Activated CD4-positive, alpha-beta T cell treated with anti-CD3 and anti-CD28 coated beads, Interleukin-2, amount 10 ng/mL, durations not matched to agents 24 days and 14 days (primary cell): ENCODE data around the gene CDK18. TPM values are rescaled to one million over a fixed set of nuclear protein-coding genes. Genes with fewer than 3 reads are reported as not detected.

Source experiments
- DNase-seq: peaks from one replicate; pipeline ENCODE4 v3.0.0; 2022
- H3K27ac Mint-ChIP-seq: one replicate; pipeline ENCODE4 v1.8.0; 2022; ENCODE audit warnings: mild to moderate bottlenecking, mixed read lengths
- H3K27me3 Mint-ChIP-seq: one replicate; pipeline ENCODE4 v1.8.0; 2022; ENCODE audit warnings: mixed read lengths
- H3K36me3 Mint-ChIP-seq: one replicate; pipeline ENCODE4 v1.8.0; 2022; ENCODE audit warnings: low read depth, mild to moderate bottlenecking, mixed read lengths
- H3K4me1 Mint-ChIP-seq: one replicate; pipeline ENCODE4 v1.8.0; 2021; ENCODE audit warnings: mixed read lengths
- H3K4me3 Mint-ChIP-seq: one replicate; pipeline ENCODE4 v1.8.0; 2022; ENCODE audit warnings: mild to moderate bottlenecking, moderate library complexity, mixed read lengths
- H3K9me3 Mint-ChIP-seq: one replicate; pipeline ENCODE4 v1.8.0; 2021; ENCODE audit warnings: mixed read lengths
- intact Hi-C: fragments of 100-400 bp; cut with micrococcal nuclease; formaldehyde crosslinking; loops from one replicate; pipeline ENCODE4 v1.15.1; 2023
- total RNA-seq: library from RNA; stranded (reverse); gene quantifications from 2 replicates; pipeline ENCODE4 v1.2.3, GENCODE V29; 2022

The CDK18 gene
- total RNA-seq, 1 donor from 2014 or later = 0.23 TPM

- Mint-ChIP-seq H3K27me3 (peaks cover 49% of the 10 kb centered on the region), H3K27ac (no peak overlapping the region), H3K36me3 (no peaks in the 10 kb centered on the region)
Measured at GRCh38 chr1:205488074-205488723, 16.3 kb upstream of the CDK18 start.

GRCh38 chr1:205491794-205492193 lies 12.7 kb upstream of the CDK18 start:
- Mint-ChIP-seq H3K27ac (no peak overlapping the region), H3K36me3 (no peaks in the 10 kb centered on the region), H3K4me1 (peaks cover 6% of the 10 kb centered on the region), H3K4me3 (no peak overlapping the region), H3K9me3 (no peaks in the 10 kb centered on the region), H3K27me3 (peaks cover 44% of the 10 kb centered on the region)
- intact Hi-C loops = no loop called here
- DNase-seq = no peak

More at GRCh38 chr1:205488074-205488723, 16.3 kb upstream of the CDK18 start:
- Mint-ChIP-seq H3K4me3 (no peak overlapping the region), H3K9me3 (no peaks in the 10 kb centered on the region), H3K4me1 (peaks cover 4% of the 10 kb centered on the region)
- DNase-seq = peak; percentile 82
- intact Hi-C loops = loop anchor here (2.0 to 5.0 kb wide), 2 partner anchors 37 to 46 kb away; no protein-coding TSS in a partner anchor

- no peak overlapping the region for H3K4me3 Mint-ChIP-seq
- no peak for DNase-seq
- no peaks in the 10 kb centered on the region for H3K9me3 Mint-ChIP-seq
- no peak overlapping the region for H3K27ac Mint-ChIP-seq
- H3K4me1 Mint-ChIP-seq = peaks cover 6% of the 10 kb centered on the region
- peaks cover 44% of the 10 kb centered on the region for H3K27me3 Mint-ChIP-seq
- intact Hi-C loops = no loop called here
- H3K36me3 Mint-ChIP-seq = no peaks in the 10 kb centered on the region
Measured at GRCh38 chr1:205492201-205492667, 12.2 kb upstream of the CDK18 start.

- Mint-ChIP-seq H3K9me3 (no peaks in the 10 kb centered on the region), H3K27me3 (peaks cover 44% of the 10 kb centered on the region), H3K4me1 (peaks cover 6% of the 10 kb centered on the region), H3K4me3 (no peak overlapping the region), H3K27ac (no peak overlapping the region), H3K36me3 (no peaks in the 10 kb centered on the region)
- DNase-seq = no peak
- intact Hi-C loops = no loop called here
Measured at GRCh38 chr1:205492774-205493173, 11.7 kb upstream of the CDK18 start.

DNA sequence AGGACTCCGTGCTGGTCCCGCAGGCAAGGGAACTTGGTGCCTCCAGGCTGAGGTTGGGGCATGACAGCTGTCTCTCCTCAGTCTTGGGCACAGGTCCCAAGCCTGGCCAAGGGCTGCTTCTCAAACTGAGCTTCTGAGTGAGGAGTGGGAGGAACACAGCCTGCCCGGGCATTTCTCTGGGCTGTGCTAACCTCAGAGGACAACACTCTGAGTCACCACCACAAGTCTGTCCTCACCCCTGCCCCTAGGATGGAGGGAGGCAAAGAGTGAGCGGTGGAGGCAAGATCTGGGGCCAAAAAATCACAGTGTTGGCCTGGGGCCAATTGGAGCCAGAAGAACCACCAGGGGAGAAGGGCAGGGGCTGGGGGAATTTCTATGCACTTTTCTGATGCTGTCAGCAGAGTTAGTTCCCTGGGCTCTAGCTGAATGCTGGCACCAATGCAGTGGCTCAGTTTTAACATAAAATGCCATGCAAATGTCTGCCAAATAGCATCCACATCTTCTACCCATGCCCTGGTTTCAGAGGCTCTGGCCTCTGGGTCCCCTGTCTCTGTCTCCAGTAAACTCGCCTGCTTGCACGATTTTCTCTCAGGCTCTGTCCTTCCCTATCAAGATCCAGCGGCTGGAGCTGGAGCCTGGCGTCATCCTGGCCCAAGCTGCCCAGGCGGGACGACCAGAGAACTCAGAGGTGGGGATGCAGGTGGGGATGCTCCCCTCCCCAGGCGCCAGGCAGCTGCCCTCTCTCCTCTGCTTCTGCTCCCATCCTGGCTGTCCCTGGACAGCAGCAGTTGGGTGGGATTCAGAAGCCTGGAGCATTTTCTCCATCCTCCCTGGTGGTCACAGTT lies 11.0 kb upstream of the CDK18 start:
- Mint-ChIP-seq H3K9me3 (no peaks in the 10 kb centered on the region), H3K36me3 (no peaks in the 10 kb centered on the region), H3K27me3 (peaks cover 42% of the 10 kb centered on the region), H3K4me1 (peaks cover 6% of the 10 kb centered on the region), H3K4me3 (no peak overlapping the region), H3K27ac (no peak overlapping the region)
- intact Hi-C loops = no loop called here
- no peak for DNase-seq

GRCh38 chr1:205494115-205494514 lies 10.4 kb upstream of the CDK18 start:
- intact Hi-C loops = no loop called here
- Mint-ChIP-seq H3K9me3 (no peaks in the 10 kb centered on the region), H3K27me3 (peaks cover 42% of the 10 kb centered on the region), H3K36me3 (no peaks in the 10 kb centered on the region), H3K27ac (no peak overlapping the region), H3K4me1 (peaks cover 6% of the 10 kb centered on the region), H3K4me3 (no peak overlapping the region)
- no peak for DNase-seq

- Mint-ChIP-seq H3K27me3 (peaks cover 36% of the 10 kb centered on the region), H3K9me3 (no peaks in the 10 kb centered on the region), H3K4me3 (no peak overlapping the region), H3K27ac (no peak overlapping the region), H3K36me3 (no peaks in the 10 kb centered on the region), H3K4me1 (peaks cover 3% of the 10 kb centered on the region)
- intact Hi-C loops = no loop called here
- no peak for DNase-seq
Measured at GRCh38 chr1:205495237-205495823, 9.1 kb upstream of the CDK18 start.

DNA sequence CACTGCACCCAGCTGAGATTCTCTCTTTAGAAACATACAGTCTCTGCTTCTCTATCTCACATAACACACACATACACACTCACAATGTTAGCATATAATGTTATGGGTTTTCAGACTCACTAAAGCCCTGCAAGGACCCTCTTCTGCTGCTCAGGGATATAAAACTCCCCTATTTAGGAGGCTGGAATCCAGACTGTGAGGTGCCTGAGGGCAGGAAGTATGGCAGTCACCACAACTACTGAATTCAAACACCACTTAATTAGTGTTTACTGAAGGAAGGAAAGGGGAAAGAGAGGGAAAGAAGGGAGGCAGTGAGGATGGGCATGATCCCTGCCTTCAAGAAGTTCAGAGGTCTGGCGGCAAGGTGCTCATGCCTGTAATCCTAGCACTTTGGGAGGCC lies 7.8 kb upstream of the CDK18 start:
- Mint-ChIP-seq H3K4me3 (no peak overlapping the region), H3K27me3 (peaks cover 32% of the 10 kb centered on the region), H3K27ac (no peak overlapping the region), H3K36me3 (no peaks in the 10 kb centered on the region), H3K9me3 (no peaks in the 10 kb centered on the region), H3K4me1 (peaks cover 3% of the 10 kb centered on the region)
- DNase-seq = no peak
- intact Hi-C loops = no loop called here

DNA sequence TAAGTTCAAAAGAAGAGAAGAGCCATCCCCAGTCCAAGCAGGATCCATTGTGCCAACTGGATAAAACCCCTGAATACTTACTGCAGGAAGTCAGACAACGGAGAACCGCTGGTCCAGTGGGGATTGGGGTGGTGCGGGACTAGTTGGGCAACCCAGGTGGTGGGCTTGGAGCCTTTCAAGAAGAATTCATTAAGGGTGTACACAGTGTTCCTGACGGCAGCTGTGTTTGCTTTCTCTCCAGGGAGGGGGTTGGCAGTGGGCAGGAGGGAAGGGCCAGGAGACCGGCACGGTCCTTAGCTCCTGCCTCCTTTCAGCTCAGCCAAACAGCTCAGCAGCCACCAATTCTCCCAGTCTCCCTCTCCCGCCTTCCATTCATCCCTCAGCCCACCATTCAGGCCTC lies 7.1 kb upstream of the CDK18 start:
- Mint-ChIP-seq H3K27ac (no peak overlapping the region), H3K9me3 (no peaks in the 10 kb centered on the region), H3K27me3 (peaks cover 27% of the 10 kb centered on the region), H3K36me3 (no peaks in the 10 kb centered on the region), H3K4me1 (peaks cover 3% of the 10 kb centered on the region), H3K4me3 (no peak overlapping the region)
- DNase-seq = no peak
- intact Hi-C loops = no loop called here

- intact Hi-C loops = no loop called here
- Mint-ChIP-seq H3K36me3 (no peaks in the 10 kb centered on the region), H3K27me3 (peaks cover 35% of the 10 kb centered on the region), H3K9me3 (no peaks in the 10 kb centered on the region), H3K4me3 (no peak overlapping the region), H3K27ac (no peak overlapping the region), H3K4me1 (peaks cover 4% of the 10 kb centered on the region)
- no peak for DNase-seq
Measured at GRCh38 chr1:205499789-205500188, 4.7 kb upstream of the CDK18 start.

- DNase-seq = no peak
- intact Hi-C loops = no loop called here
- Mint-ChIP-seq H3K27ac (no peak overlapping the region), H3K4me3 (no peak overlapping the region), H3K36me3 (no peaks in the 10 kb centered on the region), H3K4me1 (peaks cover 7% of the 10 kb centered on the region), H3K9me3 (no peaks in the 10 kb centered on the region), H3K27me3 (peaks cover 38% of the 10 kb centered on the region)
Measured at GRCh38 chr1:205500240-205501233, 3.9 kb upstream of the CDK18 start.

GRCh38 chr1:205502111-205502810 lies 2.2 kb upstream of the CDK18 start:
- Mint-ChIP-seq H3K36me3 (no peaks in the 10 kb centered on the region), H3K9me3 (no peaks in the 10 kb centered on the region), H3K4me1 (peaks cover 7% of the 10 kb centered on the region), H3K27me3 (peaks cover 35% of the 10 kb centered on the region), H3K27ac (no peak overlapping the region), H3K4me3 (no peak overlapping the region)
- DNase-seq = no peak
- intact Hi-C loops = no loop called here

GRCh38 chr1:205502992-205503391 lies 1.5 kb upstream of the CDK18 start:
- intact Hi-C loops = no loop called here
- DNase-seq = no peak
- Mint-ChIP-seq H3K4me1 (peaks cover 7% of the 10 kb centered on the region), H3K4me3 (no peak overlapping the region), H3K36me3 (no peaks in the 10 kb centered on the region), H3K9me3 (no peaks in the 10 kb centered on the region), H3K27ac (no peak overlapping the region), H3K27me3 (peaks cover 31% of the 10 kb centered on the region)
